HepG2 (cell line): ENCODE measurements around the gene WDR76. TPM values are rescaled to one million over a fixed set of nuclear protein-coding genes. Genes with fewer than 3 reads are reported as not detected.

Experiments used
- ATAC-seq: fragments of 200-7000 bp; cut with Tn5 transposase; 3 replicates; pipeline ENCODE4 v1.9.1; 2020; ENCODE audit warnings: mild to moderate bottlenecking, moderate library complexity
- BruUV-seq: library from RNA; stranded (reverse); fragments of 400-500 nt; replicated peaks from 2 replicates; lab custom pipeline; 2021; lab: Mats Ljungman, UMichigan
- CTCF ChIA-PET: fragments of 300-600 bp; formaldehyde crosslinking; extraction: SDS; loops from one replicate; lab custom pipeline; 2021; ENCODE audit warnings: low total read pairs, inconsistent platforms, low intra/inter-chr PET ratio; lab: Yijun Ruan, JAX
- POLR2A ChIA-PET: fragments of 350-600 bp; sonication (Branson Sonifier 250); formaldehyde crosslinking; loops from one replicate; lab custom pipeline; 2020; ENCODE audit warnings: antibody characterized with exemption, inconsistent platforms; lab: Yijun Ruan, JAX
- DNase-seq: peaks from one replicate; pipeline ENCODE4 v3.0.0-alpha.2; 2015; ENCODE audit warnings: low spot score
- FAIRE-seq: peaks from 3 replicates; lab custom pipeline; 2011; peaks lifted over from hg19 to GRCh38; lab: Jason Lieb, UNC
- H2AFZ ChIP-seq: one replicate; pipeline ENCODE4 v1.6.1; 2011; ENCODE audit warnings: low read length, inconsistent platforms
- H3K27ac ChIP-seq: fragments of 300-600 bp; 3 replicates; pipeline ENCODE4 v1.8.0; 2011; ENCODE audit warnings: mixed run types, mild to moderate bottlenecking, mixed read lengths, low read length, inconsistent platforms; ENCODE audit not compliant: insufficient read depth; ENCODE audit errors: extremely low read length
- H3K27me3 ChIP-seq, 2 experiments: fragments of 200-600 bp in 1 of 2; 2 replicates in 1 of 2; 3 replicates in 1 of 2; pipeline versions ENCODE4 v1.6.0 to v1.8.0; 2011; ENCODE audit warnings: low read length in 2 of 2, mild to moderate bottlenecking in 2 of 2, moderate library complexity in 2 of 2, inconsistent platforms in 1 of 2; ENCODE audit not compliant: insufficient read depth in 2 of 2, control insufficient read depth in 1 of 2
- H3K36me3 ChIP-seq, 2 experiments: fragments of 200-600 bp in 1 of 2; replicated peaks in 1 of 2; 2 replicates in 1 of 2; 3 replicates in 1 of 2; pipeline versions ENCODE4 v1.5.1 to v1.8.0; 2011; ENCODE audit warnings: low read length in 2 of 2, inconsistent platforms in 1 of 2; ENCODE audit not compliant: insufficient read depth in 2 of 2, control insufficient read depth in 1 of 2
- H3K4me1 ChIP-seq: 2 replicates; pipeline ENCODE4 v1.5.1; 2012; ENCODE audit warnings: low read length, inconsistent platforms; ENCODE audit not compliant: insufficient read depth
- H3K4me2 ChIP-seq: 2 replicates; pipeline ENCODE4 v1.6.0; 2011; ENCODE audit warnings: low read depth, low read length, inconsistent platforms
- H3K4me3 ChIP-seq, 3 experiments: fragments of 200-600 bp in 1 of 3; sonication (generic), shearing (Covaris generic) in 1 of 3; replicated peaks in 1 of 3; 2 replicates each; pipeline ENCODE4 v1.5.1; 2011 to 2016; ENCODE audit warnings: low read length in 3 of 3, inconsistent platforms in 2 of 3, low read depth in 2 of 3, mild to moderate bottlenecking in 2 of 3, control low read depth in 1 of 3, mixed read lengths in 1 of 3; ENCODE audit not compliant: insufficient read depth in 1 of 3
- H3K79me2 ChIP-seq: one replicate; pipeline ENCODE4 v1.6.1; 2011; ENCODE audit warnings: low read length, inconsistent platforms; ENCODE audit not compliant: insufficient read depth
- H3K9ac ChIP-seq: 2 replicates; pipeline ENCODE4 v1.6.0; 2011; ENCODE audit warnings: mild to moderate bottlenecking, low read depth, low read length, inconsistent platforms; ENCODE audit not compliant: insufficient read depth
- H3K9me3 ChIP-seq: 2 replicates; pipeline ENCODE4 v1.5.1; 2012; ENCODE audit warnings: mild to moderate bottlenecking, low read length
- H4K20me1 ChIP-seq: 2 replicates; pipeline ENCODE4 v1.6.0; 2011; ENCODE audit warnings: inconsistent platforms, mild to moderate bottlenecking, low read length, moderate library complexity; ENCODE audit not compliant: insufficient read depth
- HOXD1 ChIP-seq: sonication (generic); formaldehyde crosslinking; IDR thresholded peaks from 2 replicates; pipeline ENCODE4 v1.5.0; 2020; ENCODE audit warnings: missing genetic modification reagents
- REST ChIP-seq, 2 experiments: IDR thresholded peaks; 2 replicates each; pipeline ENCODE4 v1.6.1; 2011 to 2012; ENCODE audit warnings: low read length in 2 of 2, borderline replicate concordance in 1 of 2, low read depth in 1 of 2, mild to moderate bottlenecking in 1 of 2, moderate library complexity in 1 of 2
- SRSF4 ChIP-seq: fragments of 200-400 bp; formaldehyde crosslinking; IDR thresholded peaks from one replicate; pipeline ENCODE4 v1.6.1; 2018; ENCODE audit warnings: mild to moderate bottlenecking, low read depth, low read length, moderate library complexity; ENCODE audit not compliant: poor library complexity, severe bottlenecking
- ZNF768 ChIP-seq: sonication (generic); formaldehyde crosslinking; IDR thresholded peaks from 2 replicates; pipeline ENCODE4 v1.4.0; 2020; ENCODE audit warnings: missing genetic modification reagents
- WGBS: methylation state at CpG from one replicate; pipeline ENCODE4 v1.1.6; 2017; ENCODE audit warnings: low lambda C conversion rate; 5-methylcytosine and 5-hydroxymethylcytosine counted together
- in situ Hi-C: cut with HindIII; loops from 2 replicates; pipeline ENCODE4 v1.10.0; 2017; ENCODE audit warnings: low pct_unique_long_range_greater_than_20kb; ENCODE audit not compliant: extremely low pct_ligation_motif_present
- intact Hi-C: fragments of 100-400 bp; cut with micrococcal nuclease; formaldehyde crosslinking; loops from one replicate; pipeline ENCODE4 v1.10.0; 2022; ENCODE audit not compliant: unreplicated experiment
- polyA plus RNA-seq, 8 experiments: library from polyadenylated mRNA; depleted of rRNA in 3 of 8; stranded (reverse) in 7 of 8; unstranded in 1 of 8; fragments of >200 nt; fragmentation: Illumina TruSeq in 4 of 8; extraction: Trizol in 4 of 8; gene quantifications; 2 replicates each; pipeline versions ENCODE4 v1.2.1 to v1.2.3, GENCODE V29; 2011 to 2016; ENCODE audit warnings: low read depth in 4 of 8, missing spikeins in 1 of 8, mixed read lengths in 1 of 8; ENCODE audit not compliant: insufficient read depth in 1 of 8
- total RNA-seq, 5 experiments: library from RNA; depleted of rRNA; stranded (reverse); fragments of >200 nt; fragmentation: Illumina TruSeq; extraction: Trizol; gene quantifications; 2 replicates each; pipeline ENCODE4 v1.2.3, GENCODE V29; 2016; ENCODE audit warnings: low read depth in 1 of 5

The WDR76 gene
- total and polyA plus RNA-seq, 2 of the 13 experiments (the other 11 are each of a cell fraction or from before 2014, with no cell fraction given), result 1.1 to 9.7 TPM

GRCh38 chr15:43881944-43882343, 55.1 kb downstream of the WDR76 start (continued):
- TF ChIP-seq REST (IDR thresholded peaks at IDR 0.05; ENCODE audit: borderline replicate concordance in 1 of 2, low read depth in 1 of 2, low read length in 2 of 2), result no peak
- TF ChIP-seq HOXD1 (CRISPR knock-in tag), result no peak

- H4K20me1 ChIP-seq, result no peaks in the 10 kb centered on the region
- no peak overlapping the region for H2AFZ ChIP-seq
- H3K4me3 ChIP-seq, result no peak overlapping the region
- no peak overlapping the region for H3K9ac ChIP-seq
- TF ChIP-seq SRSF4 (no peak), ZNF768 (CRISPR knock-in tag) (no peak)
- no peak for ATAC-seq
- 0 out of 2 replicates have a peak, but pooled peaks cover under 1% of the 10 kb centered on the region for H3K4me1 ChIP-seq
- no peak for DNase-seq
- no peak for FAIRE-seq
- H3K36me3 ChIP-seq, result no peaks in the 10 kb centered on the region
- no peak overlapping the region for H3K27ac ChIP-seq
- H3K4me2 ChIP-seq, result no peak overlapping the region
- no peaks in the 10 kb centered on the region for H3K27me3 ChIP-seq
- in situ Hi-C loops (loop anchor here (25.0 kb wide), 1 partner anchor 629 kb away; no protein-coding TSS in a partner anchor), intact Hi-C loops (no loop called here)
- 100% methylated on average over 2 of the region's 3 CpGs for WGBS
- no peaks in the 10 kb centered on the region for H3K79me2 ChIP-seq
- H3K9me3 ChIP-seq, result no peaks in the 10 kb centered on the region
- ChIA-PET CTCF (no interaction called here), POLR2A (no interaction called here)
- BruUV-seq, result no TSS peak
Observed at GRCh38 chr15:43883571-43883970, 56.8 kb downstream of the WDR76 start.
